GM12878 (cell line): ENCODE data around the gene AFAP1. TPM values are rescaled to one million over a fixed set of nuclear protein-coding genes. Genes with fewer than 3 reads are reported as not detected.

Experiments used
- ATAC-seq: fragments of 200-7000 bp; cut with Tn5 transposase; 3 replicates; pipeline ENCODE4 v1.9.1; 2020; ENCODE audit warnings: mild to moderate bottlenecking, moderate library complexity
- BruUV-seq: library from RNA; stranded (reverse); fragments of 400-500 nt; replicated peaks from 2 replicates; lab custom pipeline; 2021; lab: Mats Ljungman, UMichigan
- CTCF ChIA-PET: fragments of 300-600 bp; sonication (Branson Sonifier 250); formaldehyde crosslinking; extraction: SDS; loops from one replicate; lab custom pipeline; 2021; ENCODE audit warnings: inconsistent platforms; lab: Yijun Ruan, JAX
- POLR2A ChIA-PET: fragments of 350-600 bp; formaldehyde crosslinking; extraction: SDS; loops from one replicate; lab custom pipeline; 2021; ENCODE audit warnings: inconsistent platforms; lab: Charles Lee
- RAD21 ChIA-PET: fragments of 300-600 bp; sonication (Branson Sonifier 250); formaldehyde crosslinking; loops from one replicate; lab custom pipeline; 2023; ENCODE audit warnings: antibody characterized with exemption; ENCODE audit not compliant: unreplicated experiment; lab: Charles Lee
- SMC1A ChIA-PET: fragments of 300-600 bp; sonication (Branson Sonifier 250); formaldehyde crosslinking; loops from one replicate; lab custom pipeline; 2023; ENCODE audit not compliant: unreplicated experiment, uncharacterized antibody; lab: Charles Lee
- DNase-seq: peaks from one replicate; pipeline ENCODE4 v3.0.0-alpha.2; 2011; ENCODE audit warnings: low read depth, low spot score
- FAIRE-seq: peaks from 3 replicates; lab custom pipeline; 2011; peaks lifted over from hg19 to GRCh38; lab: Jason Lieb, UNC
- H2AFZ ChIP-seq: 2 replicates; pipeline ENCODE4 v1.6.0; 2011; ENCODE audit warnings: low read depth, low read length, control low read depth; ENCODE audit not compliant: control insufficient read depth
- H3K27ac ChIP-seq: 2 replicates; pipeline ENCODE4 v1.5.1; 2011; ENCODE audit warnings: control low read depth; ENCODE audit not compliant: control insufficient read depth, insufficient read depth
- H3K27me3 ChIP-seq, 2 experiments: replicated peaks in 1 of 2; 2 replicates each; pipeline versions ENCODE4 v1.6.0 to v1.6.1; 2011; ENCODE audit warnings: low read length in 1 of 2; ENCODE audit not compliant: control insufficient read depth in 2 of 2, insufficient read depth in 2 of 2
- H3K36me3 ChIP-seq, 2 experiments: 2 replicates each; pipeline ENCODE4 v1.5.1; 2011; ENCODE audit warnings: low read length in 1 of 2; ENCODE audit not compliant: control insufficient read depth in 2 of 2, insufficient read depth in 2 of 2
- H3K4me1 ChIP-seq: 2 replicates; pipeline ENCODE4 v1.6.1; 2011; ENCODE audit warnings: mild to moderate bottlenecking, low read length, moderate library complexity, mixed read lengths; ENCODE audit not compliant: control insufficient read depth, insufficient read depth
- H3K4me2 ChIP-seq: 2 replicates; pipeline ENCODE4 v1.6.0; 2011; ENCODE audit warnings: control low read depth; ENCODE audit not compliant: control insufficient read depth, insufficient read depth
- H3K4me3 ChIP-seq: fragments of 200-600 bp; sonication (generic); 2 replicates; pipeline ENCODE4 v1.5.1; 2016
- H3K79me2 ChIP-seq: 2 replicates; pipeline ENCODE4 v1.6.0; 2011; ENCODE audit warnings: low read length; ENCODE audit not compliant: control insufficient read depth, insufficient read depth
- H3K9ac ChIP-seq: 2 replicates; pipeline ENCODE4 v1.8.0; 2011; ENCODE audit warnings: low read length, control low read depth, mixed read lengths; ENCODE audit not compliant: control insufficient read depth, insufficient read depth
- H3K9me3 ChIP-seq: replicated peaks from 3 replicates; pipeline ENCODE4 v1.5.1; 2011; ENCODE audit warnings: mild to moderate bottlenecking, low read length; ENCODE audit not compliant: control insufficient read depth, insufficient read depth
- H4K20me1 ChIP-seq: 2 replicates; pipeline ENCODE4 v1.6.0; 2011; ENCODE audit not compliant: control insufficient read depth, insufficient read depth
- ASH2L ChIP-seq: fragments of 300-600, 200-600 bp; sonication (generic); IDR thresholded peaks from 2 replicates; pipeline ENCODE4 v1.6.1; 2017; ENCODE audit warnings: low read depth, mild to moderate bottlenecking, borderline replicate concordance
- CBX3 ChIP-seq: fragments of 200-600 bp; sonication (generic); IDR thresholded peaks from 2 replicates; pipeline ENCODE4 v1.6.1; 2016; ENCODE audit warnings: low read depth, borderline replicate concordance
- EGR1 ChIP-seq, 2 experiments: IDR thresholded peaks; 1 replicate in 1 of 2; 2 replicates in 1 of 2; pipeline ENCODE4 v1.6.1; 2011 to 2012; ENCODE audit warnings: low read depth in 2 of 2, low read length in 2 of 2, borderline replicate concordance in 1 of 2, mild to moderate bottlenecking in 1 of 2, moderate library complexity in 1 of 2
- IRF5 ChIP-seq: fragments of 450-650 bp; IDR thresholded peaks from 2 replicates; pipeline ENCODE4 v1.6.1; 2017; ENCODE audit warnings: borderline replicate concordance
- NFXL1 ChIP-seq: fragments of 450-650 bp; IDR thresholded peaks from 2 replicates; pipeline ENCODE4 v1.6.1; 2017; ENCODE audit warnings: antibody characterized with exemption, mild to moderate bottlenecking, borderline replicate concordance
- NR2F1 ChIP-seq: fragments of 450-650 bp; conservative IDR thresholded peaks from 2 replicates; pipeline ENCODE4 v1.6.1; 2017; ENCODE audit warnings: mild to moderate bottlenecking
- PBX3 ChIP-seq: IDR thresholded peaks from 2 replicates; pipeline ENCODE4 v1.6.1; 2011; ENCODE audit warnings: mild to moderate bottlenecking, low read depth, low read length, moderate library complexity; ENCODE audit not compliant: insufficient replicate concordance
- POU2F2 ChIP-seq: IDR thresholded peaks from 3 replicates; pipeline ENCODE4 v1.6.1; 2011; ENCODE audit warnings: low read depth, mild to moderate bottlenecking, low read length, borderline replicate concordance
- RUNX3 ChIP-seq: IDR thresholded peaks from 2 replicates; pipeline ENCODE4 v1.6.1; 2012; ENCODE audit warnings: low read length, inconsistent platforms
- SMARCA5 ChIP-seq: fragments of 450-650 bp; IDR thresholded peaks from 2 replicates; pipeline ENCODE4 v1.6.1; 2017; ENCODE audit warnings: mild to moderate bottlenecking
- TBL1XR1 ChIP-seq: IDR thresholded peaks from 2 replicates; pipeline ENCODE4 v1.6.1; 2012; ENCODE audit warnings: low read depth, low read length, improper control_type of control experiment
- WRNIP1 ChIP-seq: IDR thresholded peaks from 2 replicates; pipeline ENCODE4 v1.6.1; 2011; ENCODE audit warnings: low read depth, low read length, improper control_type of control experiment, borderline replicate concordance
- WGBS: methylation state at CpG from one replicate; pipeline ENCODE4 v1.1.6; 2016; ENCODE audit warnings: low lambda C conversion rate; ENCODE audit not compliant: insufficient replicate concordance, insufficient coverage; ENCODE audit errors: missing lambda C conversion rate; 5-methylcytosine and 5-hydroxymethylcytosine counted together
- in situ Hi-C: fragments of 300-500 bp; cut with MboI; formaldehyde crosslinking; loops from 9 replicates; pipeline ENCODE4 v1.14.3; 2018; ENCODE audit warnings: mixed read lengths
- intact Hi-C: fragments of 100-400 bp; cut with micrococcal nuclease; formaldehyde crosslinking; loops from one replicate; pipeline ENCODE4 v1.14.2; 2022; ENCODE audit not compliant: unreplicated experiment
- polyA plus RNA-seq, 11 experiments: library from polyadenylated mRNA; depleted of rRNA in 4 of 11; unstranded in 6 of 11; stranded (reverse) in 5 of 11; fragments of >200 nt; fragmentation: Nextera tagmentation in 4 of 11; fragmentation: Illumina TruSeq in 1 of 11; extraction: Ambion mirVana in 4 of 11; extraction: Trizol in 1 of 11; gene quantifications; 1 replicate in 1 of 11; 2 replicates in 10 of 11; pipeline versions ENCODE4 v1.2.1 to v1.2.3, GENCODE V29; 2011 to 2016; ENCODE audit warnings: inconsistent platforms in 2 of 11, missing spikeins in 2 of 11, low read depth in 1 of 11
- total RNA-seq, 4 experiments: library from RNA; depleted of rRNA in 3 of 4; stranded (reverse); fragments of >200 nt in 3 of 4; fragmentation: Illumina TruSeq in 1 of 4; extraction: Trizol in 1 of 4; gene quantifications; 2 replicates each; pipeline versions ENCODE4 v1.2.1 to v1.2.3, GENCODE V29; 2013 to 2021
- TF ChIP-seq, protein P1 (sequence below): IDR thresholded peaks from 2 replicates; pipeline ENCODE4 v1.6.1; 2011; ENCODE audit warnings: low read depth, low read length, improper control_type of control experiment, borderline replicate concordance
- TF ChIP-seq, protein P2 (sequence below): IDR thresholded peaks from 2 replicates; pipeline ENCODE4 v1.6.1; 2012; ENCODE audit warnings: improper control_type of control experiment, low read depth, low read length; ENCODE audit not compliant: insufficient replicate concordance

Gene AFAP1
- total and polyA plus RNA-seq, 10 of the 15 experiments (the other 5 are each of a cell fraction or from before 2014, with no cell fraction given): 0.02 to 0.23 (median 0.09) TPM; not detected in 1

GRCh38 chr4:7787067-7787466 is 152.6 kb downstream of the AFAP1 start (continued):
- no peak for TF ChIP-seq PBX3
- no peak for TF ChIP-seq SMARCA5
- no peak for TF ChIP-seq CBX3
- TF ChIP-seq POU2F2: no peak
- no peak for TF ChIP-seq WRNIP1
- no peak for TF ChIP-seq IRF5

DNA sequence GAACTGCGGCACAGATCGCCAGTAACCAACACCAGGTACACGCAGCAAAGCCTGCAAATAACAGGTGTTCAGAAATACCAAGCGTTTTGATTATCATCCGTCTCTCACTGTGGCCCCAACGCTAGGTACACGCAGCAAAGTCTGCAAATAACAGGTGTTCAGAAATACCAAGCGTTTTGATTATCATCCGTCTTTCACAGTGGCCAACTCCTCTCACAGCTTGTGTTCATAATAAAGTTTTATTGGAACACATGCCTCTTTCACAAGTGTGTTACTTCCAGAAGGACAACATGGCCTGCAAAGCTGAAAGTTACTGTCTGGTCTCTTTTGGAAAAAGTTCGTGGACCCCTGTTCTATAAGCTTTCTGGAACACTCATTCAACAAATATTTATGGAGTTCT is 153.1 kb downstream of the AFAP1 start:
- Histone ChIP-seq H3K79me2 (no peaks in the 10 kb centered on the region), H4K20me1 (no peaks in the 10 kb centered on the region), H3K9ac (no peak overlapping the region), H3K4me1 (peaks cover 15% of the 10 kb centered on the region), H3K27me3 (no peaks in the 10 kb centered on the region; a peak in 2 of 4 replicates), H3K9me3 (no peaks in the 10 kb centered on the region), H3K4me2 (no peak overlapping the region), H2AFZ (no peak overlapping the region), H3K36me3 (no peaks in the 10 kb centered on the region), H3K4me3 (no peak overlapping the region), H3K27ac (no peak overlapping the region)
- ChIA-PET RAD21 (no interaction called here), SMC1A (interaction anchor here (0.6 kb wide), 1 partner anchor 182 kb away, joined by 3 read pairs; no protein-coding TSS in a partner anchor), POLR2A (no interaction called here), CTCF (no interaction called here)
- no peak for ATAC-seq
- 84% methylated on average over 10 of the region's 10 CpGs for WGBS
- BruUV-seq: no TSS peak
- in situ Hi-C loops: no loop called here
- intact Hi-C loops: no loop called here
- DNase-seq: no peak
- FAIRE-seq: no peak
- TF ChIP-seq ASH2L (no peak), TBL1XR1 (no peak), RUNX3 (no peak), EGR1 (IDR thresholded peaks at IDR 0.05; ENCODE audit: borderline replicate concordance in 1 of 2, low read depth in 2 of 2, low read length in 2 of 2) (no peak), NFXL1 (no peak), CBX3 (no peak), NR2F1 (no peak)
- TF ChIP-seq, protein P1, sequence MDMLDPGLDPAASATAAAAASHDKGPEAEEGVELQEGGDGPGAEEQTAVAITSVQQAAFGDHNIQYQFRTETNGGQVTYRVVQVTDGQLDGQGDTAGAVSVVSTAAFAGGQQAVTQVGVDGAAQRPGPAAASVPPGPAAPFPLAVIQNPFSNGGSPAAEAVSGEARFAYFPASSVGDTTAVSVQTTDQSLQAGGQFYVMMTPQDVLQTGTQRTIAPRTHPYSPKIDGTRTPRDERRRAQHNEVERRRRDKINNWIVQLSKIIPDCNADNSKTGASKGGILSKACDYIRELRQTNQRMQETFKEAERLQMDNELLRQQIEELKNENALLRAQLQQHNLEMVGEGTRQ: no peak
- TF ChIP-seq, protein P2, sequence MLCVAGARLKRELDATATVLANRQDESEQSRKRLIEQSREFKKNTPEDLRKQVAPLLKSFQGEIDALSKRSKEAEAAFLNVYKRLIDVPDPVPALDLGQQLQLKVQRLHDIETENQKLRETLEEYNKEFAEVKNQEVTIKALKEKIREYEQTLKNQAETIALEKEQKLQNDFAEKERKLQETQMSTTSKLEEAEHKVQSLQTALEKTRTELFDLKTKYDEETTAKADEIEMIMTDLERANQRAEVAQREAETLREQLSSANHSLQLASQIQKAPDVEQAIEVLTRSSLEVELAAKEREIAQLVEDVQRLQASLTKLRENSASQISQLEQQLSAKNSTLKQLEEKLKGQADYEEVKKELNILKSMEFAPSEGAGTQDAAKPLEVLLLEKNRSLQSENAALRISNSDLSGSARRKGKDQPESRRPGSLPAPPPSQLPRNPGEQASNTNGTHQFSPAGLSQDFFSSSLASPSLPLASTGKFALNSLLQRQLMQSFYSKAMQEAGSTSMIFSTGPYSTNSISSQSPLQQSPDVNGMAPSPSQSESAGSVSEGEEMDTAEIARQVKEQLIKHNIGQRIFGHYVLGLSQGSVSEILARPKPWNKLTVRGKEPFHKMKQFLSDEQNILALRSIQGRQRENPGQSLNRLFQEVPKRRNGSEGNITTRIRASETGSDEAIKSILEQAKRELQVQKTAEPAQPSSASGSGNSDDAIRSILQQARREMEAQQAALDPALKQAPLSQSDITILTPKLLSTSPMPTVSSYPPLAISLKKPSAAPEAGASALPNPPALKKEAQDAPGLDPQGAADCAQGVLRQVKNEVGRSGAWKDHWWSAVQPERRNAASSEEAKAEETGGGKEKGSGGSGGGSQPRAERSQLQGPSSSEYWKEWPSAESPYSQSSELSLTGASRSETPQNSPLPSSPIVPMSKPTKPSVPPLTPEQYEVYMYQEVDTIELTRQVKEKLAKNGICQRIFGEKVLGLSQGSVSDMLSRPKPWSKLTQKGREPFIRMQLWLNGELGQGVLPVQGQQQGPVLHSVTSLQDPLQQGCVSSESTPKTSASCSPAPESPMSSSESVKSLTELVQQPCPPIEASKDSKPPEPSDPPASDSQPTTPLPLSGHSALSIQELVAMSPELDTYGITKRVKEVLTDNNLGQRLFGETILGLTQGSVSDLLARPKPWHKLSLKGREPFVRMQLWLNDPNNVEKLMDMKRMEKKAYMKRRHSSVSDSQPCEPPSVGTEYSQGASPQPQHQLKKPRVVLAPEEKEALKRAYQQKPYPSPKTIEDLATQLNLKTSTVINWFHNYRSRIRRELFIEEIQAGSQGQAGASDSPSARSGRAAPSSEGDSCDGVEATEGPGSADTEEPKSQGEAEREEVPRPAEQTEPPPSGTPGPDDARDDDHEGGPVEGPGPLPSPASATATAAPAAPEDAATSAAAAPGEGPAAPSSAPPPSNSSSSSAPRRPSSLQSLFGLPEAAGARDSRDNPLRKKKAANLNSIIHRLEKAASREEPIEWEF: no peak
